GM23248 (cell line): ENCODE measurements around the gene AKT3. TPM values are rescaled to one million over a fixed set of nuclear protein-coding genes. Genes with fewer than 3 reads are reported as not detected.
A peak's percentile ranks its signal among the peaks of the same experiment; 100 is the strongest.

Experiments
- DNase-seq: peaks from one replicate; pipeline ENCODE4 v3.0.0-alpha.2; 2015
- H2AFZ ChIP-seq: fragments of 200-600 bp; sonication (generic); 2 replicates; pipeline ENCODE4 v1.6.1; 2016; ENCODE audit warnings: antibody characterized with exemption
- H3F3A ChIP-seq: fragments of 200-600 bp; sonication (generic); 2 replicates; pipeline ENCODE4 v1.6.1; 2016; ENCODE audit warnings: mild to moderate bottlenecking, antibody characterized with exemption, mixed run types; ENCODE audit not compliant: insufficient read depth
- H3K27ac ChIP-seq: fragments of 200-600 bp; sonication (generic); 2 replicates; pipeline ENCODE4 v1.5.1; 2016; ENCODE audit warnings: mild to moderate bottlenecking
- H3K27me3 ChIP-seq: fragments of 200-600 bp; sonication (generic); replicated peaks from 2 replicates; pipeline ENCODE4 v1.6.1; 2016; ENCODE audit warnings: mild to moderate bottlenecking; ENCODE audit not compliant: insufficient read depth
- H3K36me3 ChIP-seq: fragments of 200-600 bp; sonication (generic); 2 replicates; pipeline ENCODE4 v1.6.1; 2016; ENCODE audit warnings: low read depth, mild to moderate bottlenecking
- H3K4me1 ChIP-seq: fragments of 200-600 bp; sonication (generic); 2 replicates; pipeline ENCODE4 v1.6.1; 2016; ENCODE audit warnings: mild to moderate bottlenecking; ENCODE audit not compliant: insufficient read depth
- H3K4me2 ChIP-seq: fragments of 200-600 bp; sonication (generic); one replicate; pipeline ENCODE4 v1.6.1; 2016; ENCODE audit warnings: mild to moderate bottlenecking; ENCODE audit not compliant: unreplicated experiment
- H3K4me3 ChIP-seq: fragments of 200-600 bp; sonication (generic); 2 replicates; pipeline ENCODE4 v1.5.1; 2016; ENCODE audit warnings: mild to moderate bottlenecking
- H3K79me2 ChIP-seq: fragments of 200-600 bp; sonication (generic); 2 replicates; pipeline ENCODE4 v1.6.1; 2016; ENCODE audit warnings: mild to moderate bottlenecking; ENCODE audit not compliant: insufficient read depth
- H3K9ac ChIP-seq: fragments of 200-600 bp; sonication (generic); 2 replicates; pipeline ENCODE4 v1.6.1; 2016; ENCODE audit warnings: mild to moderate bottlenecking
- H3K9me2 ChIP-seq: fragments of 200-600 bp; sonication (generic); 2 replicates; pipeline ENCODE4 v1.6.1; 2016; ENCODE audit warnings: mixed run types, mild to moderate bottlenecking, moderate library complexity; ENCODE audit not compliant: insufficient read depth
- H3K9me3 ChIP-seq: fragments of 200-600 bp; sonication (generic); one replicate; pipeline ENCODE4 v1.6.1; 2017; ENCODE audit warnings: low read depth
- H4K20me1 ChIP-seq: fragments of 200-600 bp; sonication (generic); 2 replicates; pipeline ENCODE4 v1.6.0; 2016; ENCODE audit not compliant: insufficient read depth
- EZH2 ChIP-seq: fragments of 200-600 bp; sonication (generic); IDR thresholded peaks from 2 replicates; pipeline ENCODE4 v1.6.1; 2018; ENCODE audit warnings: antibody characterized with exemption, mild to moderate bottlenecking; ENCODE audit not compliant: insufficient read depth, poor library complexity, severe bottlenecking
- EZH2phosphoT487 ChIP-seq: fragments of 200-600 bp; sonication (generic); IDR thresholded peaks from 2 replicates; pipeline ENCODE4 v1.6.1; 2018; ENCODE audit warnings: antibody characterized with exemption, moderate library complexity, mild to moderate bottlenecking, low read depth; ENCODE audit not compliant: insufficient read depth
- WGBS, 2 experiments: methylation state at CpG; one replicate each; pipeline ENCODE4 v1.1.6; 2015 to 2017; ENCODE audit warnings: low lambda C conversion rate in 2 of 2, low coverage in 1 of 2; ENCODE audit errors: missing lambda C conversion rate in 2 of 2; 5-methylcytosine and 5-hydroxymethylcytosine counted together
- in situ Hi-C: fragments of 300-500 bp; cut with MboI; formaldehyde crosslinking; loops from 2 replicates; pipeline ENCODE4 v1.15.0; 2020
- polyA plus RNA-seq: library from polyadenylated mRNA; unstranded; fragments of >200 nt; fragmentation: Nextera tagmentation; extraction: Ambion mirVana; gene quantifications from 2 replicates; pipeline ENCODE4 v1.2.1, GENCODE V29; 2016
- total RNA-seq: library from RNA; depleted of rRNA; stranded (reverse); fragments of >200 nt; shearing (Covaris generic); gene quantifications from 2 replicates; pipeline ENCODE4 v1.2.3, GENCODE V29; 2014

AKT3 gene
- total and polyA plus RNA-seq, 2 experiments from 2014 or later = 9.1 to 31.2 TPM

DNA sequence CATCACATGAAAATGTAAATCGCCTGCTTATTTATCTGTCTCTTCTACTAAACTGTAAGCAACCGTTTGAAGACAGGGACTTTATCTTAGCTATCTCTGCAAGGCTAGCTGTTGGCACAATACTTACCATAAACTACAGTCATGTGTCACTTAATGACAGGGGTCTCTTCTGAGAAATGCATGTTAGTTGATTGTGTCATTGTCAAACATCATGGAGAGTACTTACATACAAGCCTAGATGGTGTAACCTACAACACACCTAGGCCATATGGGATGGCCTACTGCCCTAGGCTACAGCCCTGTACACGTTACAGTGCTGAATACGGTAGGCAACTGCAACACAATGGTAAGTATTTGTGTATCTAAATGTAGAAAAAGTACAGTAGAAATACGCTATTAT is 326.3 kb downstream of the AKT3 start:
- DNase-seq = no peak
- Histone ChIP-seq H3K4me1 (peaks cover 14% of the 10 kb centered on the region), H3K4me3 (no peak overlapping the region), H3F3A (peaks cover 25% of the 10 kb centered on the region), H3K27ac (no peak overlapping the region), H3K9me3 (no peaks in the 10 kb centered on the region), H4K20me1 (no peaks in the 10 kb centered on the region), H3K36me3 (no peaks in the 10 kb centered on the region), H3K27me3 (no peaks in the 10 kb centered on the region), H3K9me2 (no peaks in the 10 kb centered on the region), H3K4me2 (no peak overlapping the region), H3K79me2 (no peaks in the 10 kb centered on the region), H2AFZ (no peak overlapping the region), H3K9ac (no peak overlapping the region)
- TF ChIP-seq EZH2phosphoT487 (no peak), EZH2 (no peak)
- in situ Hi-C loops = no loop called here
- WGBS, 2 experiments = 98% methylated on average over 5 of the region's 5 CpGs

DNA sequence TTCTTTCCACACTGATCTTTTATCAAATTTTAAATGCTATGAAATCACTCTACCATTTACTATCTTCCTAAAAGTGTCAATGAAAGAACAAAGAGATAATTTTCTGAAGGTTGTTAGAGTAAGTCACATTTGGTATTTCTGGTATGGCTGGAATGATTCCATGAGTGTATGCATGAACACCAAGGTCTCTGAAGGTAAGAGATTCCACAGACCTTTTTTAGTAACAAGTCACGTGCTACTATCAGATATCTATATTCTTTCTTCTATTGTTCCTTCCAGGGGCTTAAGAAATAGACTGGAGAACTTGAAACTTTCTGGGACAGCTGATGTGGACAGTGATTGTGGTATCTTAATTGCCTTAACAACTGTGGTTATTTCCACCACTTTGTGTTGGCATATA is 329.2 kb downstream of the AKT3 start:
- in situ Hi-C loops = no loop called here
- no peak for DNase-seq

GRCh38 chr1:243514927-243515326 is 335.1 kb downstream of the AKT3 start:
- Histone ChIP-seq H3F3A (0 out of 2 replicates have a peak, but pooled peaks cover 8% of the 10 kb centered on the region), H3K27ac (no peak overlapping the region), H3K4me3 (no peak overlapping the region), H3K4me1 (peaks cover 4% of the 10 kb centered on the region; the same call in 1 of the 2 replicates), H3K9ac (no peak overlapping the region), H3K9me3 (no peaks in the 10 kb centered on the region), H4K20me1 (no peaks in the 10 kb centered on the region), H3K36me3 (peaks cover 15% of the 10 kb centered on the region), H3K4me2 (no peak overlapping the region), H3K9me2 (no peaks in the 10 kb centered on the region), H3K79me2 (no peaks in the 10 kb centered on the region), H3K27me3 (no peaks in the 10 kb centered on the region), H2AFZ (no peak overlapping the region)
- in situ Hi-C loops = no loop called here
- TF ChIP-seq EZH2 (no peak), EZH2phosphoT487 (no peak)
- no peak for DNase-seq
- WGBS, 2 experiments = 94 to 100% methylated on average over 1 of the region's 1 CpG

More for the DNA sequence above, 329.2 kb downstream of the AKT3 start:
- no peaks in the 10 kb centered on the region for H3K9me3 ChIP-seq
- no peak overlapping the region for H2AFZ ChIP-seq
- TF ChIP-seq EZH2 = no peak
- no peak for TF ChIP-seq EZH2phosphoT487
- H3K79me2 ChIP-seq = no peaks in the 10 kb centered on the region
- no peaks in the 10 kb centered on the region for H3K27me3 ChIP-seq
- H3K4me3 ChIP-seq = no peak overlapping the region
- no peak overlapping the region for H3K27ac ChIP-seq
- WGBS, 2 experiments = 93 to 100% methylated on average over 1 of the region's 1 CpG
- peaks cover 14% of the 10 kb centered on the region for H3K4me1 ChIP-seq
- no peak overlapping the region for H3K9ac ChIP-seq
- no peak overlapping the region for H3K4me2 ChIP-seq
- H3F3A ChIP-seq = peaks cover 15% of the 10 kb centered on the region
- peaks cover 4% of the 10 kb centered on the region; the same call in 1 of the 2 replicates for H3K36me3 ChIP-seq
- H4K20me1 ChIP-seq = no peaks in the 10 kb centered on the region
- no peaks in the 10 kb centered on the region for H3K9me2 ChIP-seq

GRCh38 chr1:243513726-243514491 is 336.1 kb downstream of the AKT3 start:
- peaks cover 4% of the 10 kb centered on the region; the same call in 1 of the 2 replicates for H3K4me1 ChIP-seq
- H3K27ac ChIP-seq = no peak overlapping the region
- 67 to 71% methylated on average over 7 of the region's 7 CpGs for WGBS, 2 experiments
- TF ChIP-seq EZH2 = no peak
- TF ChIP-seq EZH2phosphoT487 = no peak
- H3K9me3 ChIP-seq = no peaks in the 10 kb centered on the region
- no peak overlapping the region for H2AFZ ChIP-seq
- H3F3A ChIP-seq = 0 out of 2 replicates have a peak, but pooled peaks cover 8% of the 10 kb centered on the region
- DNase-seq = peak; percentile 49
- H3K4me3 ChIP-seq = no peak overlapping the region
- H3K27me3 ChIP-seq = no peaks in the 10 kb centered on the region
- no peak overlapping the region for H3K4me2 ChIP-seq
- no peaks in the 10 kb centered on the region for H3K9me2 ChIP-seq
- H3K79me2 ChIP-seq = no peaks in the 10 kb centered on the region
- no peaks in the 10 kb centered on the region for H4K20me1 ChIP-seq
- peaks cover 15% of the 10 kb centered on the region for H3K36me3 ChIP-seq
- H3K9ac ChIP-seq = no peak overlapping the region
- in situ Hi-C loops = no loop called here
